ENCODE data around the gene FAM20B.
"Not testable (repeated sequence)": the region's sequence is repeated elsewhere in the genome, so short reads cannot be mapped to it uniquely, and the experiment has no call there.

The FAM20B gene

GRCh38 chr1:178988198-178988597, 37.5 kb upstream of the FAM20B start:
- not testable (repeated sequence) for H3K27me3 ChIP-seq (ENCODE audit: insufficient read depth, poor library complexity, severe bottlenecking); DNase-seq (ENCODE audit: low read depth in 1 of 2, low spot score in 1 of 2); H3K27ac ChIP-seq (replicated peaks); H3K4me3 ChIP-seq (replicated peaks; ENCODE audit: insufficient read depth, low read length)

GRCh38 chr1:178993559-178993958, 32.1 kb upstream of the FAM20B start:
- Histone ChIP-seq H3K27ac (replicated peaks) (no peak overlapping the region), H3K27me3 (ENCODE audit: insufficient read depth, poor library complexity, severe bottlenecking) (no peaks in the 10 kb centered on the region), H3K4me3 (replicated peaks; ENCODE audit: insufficient read depth, low read length) (no peak overlapping the region)
- TF ChIP-seq GABPA (IDR thresholded peaks at IDR 0.05; ENCODE audit: low read depth) = no peak
- no peak for TF ChIP-seq POLR2AphosphoS5 (IDR thresholded peaks at IDR 0.05; ENCODE audit: low read depth)
- no peak for TF ChIP-seq REST (IDR thresholded peaks at IDR 0.05; ENCODE audit: insufficient replicate concordance, low read depth)
- TF ChIP-seq SPI1 (IDR thresholded peaks at IDR 0.05; ENCODE audit: borderline replicate concordance, low read depth) = no peak
- no peak for TF ChIP-seq CTCF (IDR thresholded peaks at IDR 0.05; ENCODE audit: insufficient read depth, low read length)
- no peak for DNase-seq (ENCODE audit: low read depth in 1 of 2, low spot score in 1 of 2)

- H3K27me3 ChIP-seq (ENCODE audit: insufficient read depth, poor library complexity, severe bottlenecking) = no peaks in the 10 kb centered on the region
- no peak overlapping the region for H3K27ac ChIP-seq (replicated peaks)
- no peak for DNase-seq (ENCODE audit: low read depth in 1 of 2, low spot score in 1 of 2)
- no peak for TF ChIP-seq SPI1 (IDR thresholded peaks at IDR 0.05; ENCODE audit: borderline replicate concordance, low read depth)
- TF ChIP-seq REST (IDR thresholded peaks at IDR 0.05; ENCODE audit: insufficient replicate concordance, low read depth) = no peak
- TF ChIP-seq CTCF (IDR thresholded peaks at IDR 0.05; ENCODE audit: insufficient read depth, low read length) = no peak
- no peak for TF ChIP-seq GABPA (IDR thresholded peaks at IDR 0.05; ENCODE audit: low read depth)
- no peak for TF ChIP-seq POLR2AphosphoS5 (IDR thresholded peaks at IDR 0.05; ENCODE audit: low read depth)
- no peak overlapping the region for H3K4me3 ChIP-seq (replicated peaks; ENCODE audit: insufficient read depth, low read length)
These were observed 28.3 kb upstream of the FAM20B start for GRCh38 chr1:178997428-178997827.

GRCh38 chr1:178998295-178998694, 27.4 kb upstream of the FAM20B start:
- Histone ChIP-seq H3K4me3 (replicated peaks; ENCODE audit: insufficient read depth, low read length) (no peak overlapping the region), H3K27me3 (ENCODE audit: insufficient read depth, poor library complexity, severe bottlenecking) (no peaks in the 10 kb centered on the region), H3K27ac (replicated peaks) (no peak overlapping the region)
- no peak for DNase-seq (ENCODE audit: low read depth in 1 of 2, low spot score in 1 of 2)
- TF ChIP-seq CTCF (IDR thresholded peaks at IDR 0.05; ENCODE audit: insufficient read depth, low read length) (no peak), GABPA (IDR thresholded peaks at IDR 0.05; ENCODE audit: low read depth) (no peak)
